ENCODE measurements around the gene RNASE13.

Gene RNASE13

GRCh38 chr14:21063479-21063878 is 28.9 kb upstream of the RNASE13 start:
- DNase-seq (ENCODE audit: low spot score): no peak

DNA sequence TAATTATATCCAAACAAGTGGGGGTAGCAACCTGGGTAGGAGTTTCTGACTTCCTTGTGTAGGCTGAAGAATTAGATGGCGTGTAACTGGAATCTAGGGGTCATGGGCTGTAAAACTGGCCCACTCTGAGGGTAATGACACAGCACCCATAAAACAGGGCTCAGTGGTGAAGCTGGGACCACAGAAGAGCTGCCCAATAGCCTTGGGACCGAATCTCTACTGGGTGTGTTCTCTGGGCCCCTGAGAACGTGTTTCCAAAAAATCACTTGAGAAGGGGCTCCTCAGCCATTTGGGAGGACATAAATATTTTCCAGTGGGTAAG is 26.7 kb upstream of the RNASE13 start:
- DNase-seq (ENCODE audit: low spot score): no peak

DNA sequence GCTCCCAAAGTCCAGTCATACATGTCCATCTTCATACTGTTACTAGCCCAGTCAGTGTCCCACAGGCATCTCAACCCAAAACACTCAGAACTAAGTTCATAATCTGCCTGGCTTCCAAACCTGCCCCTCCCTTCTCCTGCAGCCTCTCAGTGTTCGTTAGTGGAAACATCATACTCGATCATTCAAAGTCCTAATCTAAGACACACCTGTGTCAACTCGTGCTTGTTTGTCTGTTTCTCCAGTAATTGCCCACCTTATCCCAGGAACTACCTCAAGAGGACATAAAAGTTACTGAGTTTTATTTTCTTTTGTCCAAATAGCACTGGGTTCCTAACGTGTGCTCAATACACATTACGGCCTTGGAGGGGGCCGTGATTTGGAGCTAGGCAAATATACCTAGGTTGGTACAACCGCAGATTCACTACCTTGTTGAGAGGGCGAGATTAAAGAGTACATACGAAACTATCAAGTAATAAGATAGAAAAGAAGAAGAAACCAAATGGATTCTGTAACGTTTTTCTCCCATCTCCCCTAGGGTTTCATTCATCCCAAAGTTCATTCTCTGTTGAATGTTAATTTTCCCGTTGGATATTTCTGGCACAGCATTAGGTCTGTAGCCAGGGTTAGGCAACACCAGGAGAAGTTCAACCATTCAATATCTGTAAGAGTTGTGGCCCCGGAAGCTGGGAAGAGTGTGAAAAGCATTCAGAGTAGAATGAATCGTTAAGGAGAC is 26.2 kb upstream of the RNASE13 start:
- no peak for DNase-seq (ENCODE audit: low spot score)

GRCh38 chr14:21059842-21060613 is 25.4 kb upstream of the RNASE13 start:
- DNase-seq (ENCODE audit: low spot score): no peak

DNA sequence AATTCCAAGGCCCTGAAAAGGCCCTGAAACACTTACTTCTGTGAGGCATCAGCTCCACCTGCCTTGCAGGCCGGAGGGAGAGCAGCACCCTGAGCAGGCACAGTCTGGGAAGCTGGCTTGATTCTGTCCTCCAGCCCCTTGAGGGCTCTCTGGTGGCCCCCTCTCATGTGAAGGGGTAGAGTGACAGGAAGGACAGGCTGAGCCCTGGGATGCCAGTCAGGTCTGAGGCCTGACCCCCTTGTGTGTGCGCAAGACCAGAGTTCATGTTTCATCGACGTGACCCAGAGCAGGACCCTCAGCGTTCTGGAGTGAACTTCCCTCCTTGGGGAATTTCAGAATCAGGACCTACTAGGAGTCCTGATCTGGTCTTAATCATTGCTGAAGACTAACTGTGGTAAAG is 24.3 kb upstream of the RNASE13 start:
- DNase-seq (ENCODE audit: low spot score): no peak

DNA sequence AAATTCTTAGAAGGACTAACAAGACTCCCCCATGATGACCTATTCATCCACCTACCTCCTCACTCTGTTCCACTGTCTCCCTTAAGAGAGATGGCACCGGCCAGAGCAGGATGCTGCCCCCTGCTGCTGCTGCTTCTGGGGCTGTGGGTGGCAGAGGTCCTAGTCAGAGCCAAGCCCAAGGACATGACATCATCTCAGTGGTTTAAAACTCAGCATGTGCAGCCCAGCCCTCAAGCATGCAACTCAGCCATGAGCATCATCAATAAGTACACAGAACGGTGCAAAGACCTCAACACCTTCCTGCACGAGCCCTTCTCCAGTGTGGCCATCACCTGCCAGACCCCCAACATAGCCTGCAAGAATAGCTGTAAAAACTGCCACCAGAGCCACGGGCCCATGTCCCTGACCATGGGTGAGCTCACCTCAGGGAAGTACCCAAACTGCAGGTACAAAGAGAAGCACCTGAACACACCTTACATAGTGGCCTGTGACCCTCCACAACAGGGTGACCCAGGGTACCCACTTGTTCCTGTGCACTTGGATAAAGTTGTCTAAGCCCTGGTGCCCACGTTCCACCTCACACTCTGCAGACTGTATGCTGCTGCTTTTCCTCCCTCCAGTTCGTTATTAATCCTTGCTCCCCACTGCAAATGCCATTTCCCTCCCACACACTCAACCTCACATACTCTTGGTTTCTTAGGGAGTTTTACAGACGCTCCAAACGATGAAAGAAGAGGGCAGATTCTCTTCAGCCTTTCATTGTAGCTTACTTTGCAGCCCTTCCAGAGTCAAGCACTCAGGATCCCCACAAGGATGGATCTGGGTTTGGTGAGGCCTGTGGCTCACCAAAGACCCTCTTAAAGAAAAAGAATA is 23.4 kb upstream of the RNASE13 start, which contains the start of gene RNASE8:
TSS of gene RNASE8 (plus strand) at position 20 of the 873 bp plus-strand sequence. CDS start at position 91, 71 bp downstream.
- DNase-seq (ENCODE audit: low spot score): no peak

- DNase-seq (ENCODE audit: low spot score): no peak
Observed at GRCh38 chr14:21056520-21057163, 22.0 kb upstream of the RNASE13 start.

- no peak for DNase-seq (ENCODE audit: low spot score)
Observed at GRCh38 chr14:21055432-21056117, 21.0 kb upstream of the RNASE13 start.

- no peak for DNase-seq (ENCODE audit: low spot score)
Observed at GRCh38 chr14:21054768-21055145, 20.1 kb upstream of the RNASE13 start.

DNA sequence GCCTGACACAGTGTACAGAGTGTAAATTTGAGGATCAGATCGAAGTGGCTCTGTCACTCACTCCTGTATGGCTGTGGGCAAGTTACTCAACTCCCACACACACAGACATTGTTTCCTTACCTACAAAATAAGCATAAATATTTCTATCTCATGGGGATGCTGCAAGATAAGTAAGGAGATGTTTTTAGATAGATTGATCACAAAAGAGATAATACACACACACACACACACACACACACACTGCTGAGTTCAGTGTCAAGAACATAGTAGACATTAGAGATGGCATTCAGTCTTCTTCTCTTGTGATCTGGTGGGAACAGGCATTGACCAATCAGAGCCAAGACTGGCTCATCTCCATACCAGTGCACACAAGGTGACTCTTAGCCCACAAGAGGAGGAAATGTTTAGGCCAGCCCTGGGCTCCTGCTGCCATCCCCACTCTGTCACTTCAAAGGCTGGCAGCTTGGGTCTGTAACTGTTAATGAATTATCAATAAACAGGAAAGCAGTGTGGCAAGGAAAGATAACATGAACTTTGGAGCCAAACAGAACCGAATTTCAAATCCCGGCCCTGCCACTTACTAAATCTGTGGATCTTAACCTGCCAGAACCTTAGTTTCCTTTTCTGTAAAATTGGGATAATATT is 19.6 kb upstream of the RNASE13 start:
- no peak for DNase-seq (ENCODE audit: low spot score)

DNA sequence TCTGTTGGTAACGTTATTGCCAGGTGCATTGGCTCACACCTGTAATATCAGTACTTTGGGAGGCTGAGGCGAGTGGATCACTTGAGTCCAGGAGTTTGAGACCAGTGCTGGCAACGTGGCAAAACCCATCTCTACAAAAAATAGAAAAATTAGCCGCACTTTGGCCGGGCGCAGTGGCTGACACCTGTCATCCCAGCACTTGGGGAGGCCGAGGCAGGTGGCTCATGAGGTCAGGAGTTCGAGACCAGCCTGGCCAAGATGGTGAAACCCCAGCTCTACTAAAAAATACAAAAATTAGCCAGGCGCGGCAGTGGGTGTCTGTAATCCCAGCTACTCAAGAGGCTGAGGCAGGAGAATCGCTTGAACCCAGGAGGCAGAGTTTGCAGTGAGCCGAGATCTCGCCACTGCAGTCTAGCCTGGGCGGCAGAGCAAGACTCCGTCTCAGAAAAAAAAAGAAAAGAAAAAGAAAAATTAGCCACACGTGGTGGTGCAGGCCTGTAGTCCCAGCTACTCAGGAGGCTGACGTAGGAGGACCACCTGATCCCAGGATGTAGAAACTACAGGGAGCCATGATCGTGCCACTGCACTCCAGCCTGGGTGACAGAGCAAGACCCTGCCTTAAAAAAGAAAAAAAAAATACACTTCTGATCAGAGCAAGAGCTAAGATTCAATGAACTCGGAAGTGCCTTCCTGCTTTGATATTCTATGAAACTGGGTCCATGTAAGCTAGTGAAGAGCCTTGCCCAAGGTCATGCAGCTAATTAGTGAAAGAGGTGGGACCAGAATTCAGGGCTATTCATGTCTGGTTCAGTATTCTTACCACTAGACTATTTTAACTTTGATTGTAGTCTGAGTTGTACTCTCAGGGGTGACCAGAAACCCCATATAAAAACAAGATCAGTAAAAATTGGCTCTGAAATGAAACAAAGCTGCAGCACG is 18.8 kb upstream of the RNASE13 start:
- DNase-seq (ENCODE audit: low spot score): no peak

DNA sequence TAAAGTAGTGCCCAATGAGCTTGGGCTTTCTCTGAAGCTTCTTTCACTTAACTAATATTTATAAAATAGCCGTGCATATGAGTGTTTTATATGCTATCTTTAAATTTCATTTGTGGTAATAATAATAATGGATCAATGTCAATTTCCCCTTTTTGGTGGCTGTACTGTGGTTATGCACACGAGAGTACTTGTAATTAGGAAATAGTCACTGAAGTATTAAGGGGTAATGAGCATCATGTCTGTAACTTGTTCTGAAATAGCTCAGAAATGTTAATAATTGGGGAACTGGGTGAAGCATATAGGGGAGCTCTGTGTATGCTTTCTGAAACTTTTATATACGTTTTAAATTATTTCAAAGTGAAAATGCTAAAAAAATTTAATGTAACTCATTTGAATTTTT is 16.0 kb upstream of the RNASE13 start:
- no peak for DNase-seq (ENCODE audit: low spot score)

GRCh38 chr14:21049271-21049673 is 14.7 kb upstream of the RNASE13 start:
- no peak for DNase-seq (ENCODE audit: low spot score)

DNA sequence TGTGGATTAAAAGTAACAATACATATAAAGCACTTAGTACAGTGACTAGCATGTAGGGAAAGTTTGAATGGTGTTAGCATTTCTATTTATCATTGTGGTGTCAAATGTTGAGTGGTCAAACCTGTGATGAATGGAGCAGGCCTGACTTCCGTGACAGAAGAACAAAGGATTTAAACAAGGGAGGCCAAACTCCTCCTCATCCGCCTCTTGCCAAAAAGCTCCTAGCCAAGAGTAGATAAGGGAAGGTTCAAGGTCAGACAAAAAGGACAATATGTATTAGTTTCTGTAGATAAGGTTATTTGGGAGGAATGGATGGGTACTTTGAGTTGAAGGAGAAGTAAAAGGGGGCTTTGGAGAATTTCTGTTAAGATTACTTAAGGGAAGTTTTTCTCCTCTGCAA is 14.0 kb upstream of the RNASE13 start:
- DNase-seq (ENCODE audit: low spot score): no peak

DNA sequence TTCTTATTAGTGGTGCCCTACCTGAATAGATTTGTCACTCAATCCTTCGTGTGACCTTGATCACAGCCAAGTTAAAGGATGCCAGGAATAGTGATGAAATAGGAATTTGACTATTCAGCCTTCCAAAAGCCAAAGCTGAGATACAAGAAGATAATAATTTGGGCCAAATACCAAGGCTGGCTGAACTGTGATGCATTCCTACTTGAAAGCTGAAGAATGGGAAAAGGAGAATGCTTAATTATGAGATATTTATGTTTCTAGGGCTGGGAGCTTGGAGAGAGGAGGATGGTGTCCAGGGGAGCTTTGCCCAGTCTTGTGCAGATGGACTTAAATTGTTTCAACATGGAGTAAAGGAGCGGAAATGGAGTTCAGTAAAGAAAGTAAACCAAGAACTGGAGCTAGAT is 12.8 kb upstream of the RNASE13 start:
- no peak for DNase-seq (ENCODE audit: low spot score)

GRCh38 chr14:21043974-21044618 is 9.5 kb upstream of the RNASE13 start:
- no peak for DNase-seq (ENCODE audit: low spot score)

- no peak for DNase-seq (ENCODE audit: low spot score)
Observed at GRCh38 chr14:21043387-21043973, 8.9 kb upstream of the RNASE13 start.

DNA sequence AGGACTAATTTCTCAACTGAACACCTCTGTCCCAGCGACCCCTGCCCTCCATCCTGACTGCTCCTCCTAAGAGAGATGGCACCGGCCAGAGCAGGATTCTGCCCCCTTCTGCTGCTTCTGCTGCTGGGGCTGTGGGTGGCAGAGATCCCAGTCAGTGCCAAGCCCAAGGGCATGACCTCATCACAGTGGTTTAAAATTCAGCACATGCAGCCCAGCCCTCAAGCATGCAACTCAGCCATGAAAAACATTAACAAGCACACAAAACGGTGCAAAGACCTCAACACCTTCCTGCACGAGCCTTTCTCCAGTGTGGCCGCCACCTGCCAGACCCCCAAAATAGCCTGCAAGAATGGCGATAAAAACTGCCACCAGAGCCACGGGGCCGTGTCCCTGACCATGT is 8.3 kb upstream of the RNASE13 start:
- DNase-seq (ENCODE audit: low spot score): peak; percentile 74

All from putamen (tissue), 1 donor.